ENCODE data around the gene HLA-DPB1.
A peak's percentile ranks its signal among the peaks of the same experiment; 100 is the strongest.
"Not testable (repeated sequence)": the region's sequence is repeated elsewhere in the genome, so short reads cannot be mapped to it uniquely, and the experiment has no call there.

The HLA-DPB1 gene

GRCh38 chr6:33075568-33076405 is at the start of gene HLA-DPB1:
Gene HLA-DPB1, plus strand, starts transcription at chr6:33075990. Its CDS starts 52 bp downstream, at chr6:33076042.
- DNase-seq (ENCODE audit: low spot score): peak; percentile 81

- DNase-seq (ENCODE audit: low spot score): no peak
These were observed 47.5 kb upstream of the HLA-DPB1 start for GRCh38 chr6:33028220-33028849.

GRCh38 chr6:33029328-33030184 is 46.2 kb upstream of the HLA-DPB1 start:
- peak; percentile 83 for DNase-seq (ENCODE audit: low spot score)

- no peak for DNase-seq (ENCODE audit: low spot score)
These were observed 45.5 kb upstream of the HLA-DPB1 start for GRCh38 chr6:33030245-33030644.

GRCh38 chr6:33034554-33034953 is 41.2 kb upstream of the HLA-DPB1 start:
- no peak for DNase-seq (ENCODE audit: low spot score)

- no peak for DNase-seq (ENCODE audit: low spot score)
These were observed 39.3 kb upstream of the HLA-DPB1 start for GRCh38 chr6:33036535-33036934.

- DNase-seq (ENCODE audit: low spot score): no peak
These were observed 35.6 kb upstream of the HLA-DPB1 start for GRCh38 chr6:33040157-33040556.

- no peak for DNase-seq (ENCODE audit: low spot score)
These were observed 26.3 kb upstream of the HLA-DPB1 start for GRCh38 chr6:33049323-33050013.

- peak; percentile 27 for DNase-seq (ENCODE audit: low spot score)
These were observed 25.6 kb upstream of the HLA-DPB1 start for GRCh38 chr6:33050014-33050810.

- DNase-seq (ENCODE audit: low spot score): no peak
These were observed 23.2 kb upstream of the HLA-DPB1 start for GRCh38 chr6:33052627-33053026.

GRCh38 chr6:33053230-33053629 is 22.6 kb upstream of the HLA-DPB1 start:
- no peak for DNase-seq (ENCODE audit: low spot score)

GRCh38 chr6:33057222-33058150 is 18.3 kb upstream of the HLA-DPB1 start:
- DNase-seq (ENCODE audit: low spot score): peak; percentile 43

GRCh38 chr6:33061987-33062386 is 13.8 kb upstream of the HLA-DPB1 start:
- peak; percentile 36 for DNase-seq (ENCODE audit: low spot score)

- not testable (repeated sequence) for DNase-seq (ENCODE audit: low spot score)
These were observed 12.4 kb upstream of the HLA-DPB1 start for GRCh38 chr6:33063435-33063834.

- DNase-seq (ENCODE audit: low spot score): no peak
These were observed 11.1 kb upstream of the HLA-DPB1 start for GRCh38 chr6:33064723-33065122.

- no peak for DNase-seq (ENCODE audit: low spot score)
These were observed 10.5 kb upstream of the HLA-DPB1 start for GRCh38 chr6:33065312-33065711.

GRCh38 chr6:33066917-33067521 is 8.8 kb upstream of the HLA-DPB1 start:
- DNase-seq (ENCODE audit: low spot score): no peak

GRCh38 chr6:33069021-33069738 is 6.6 kb upstream of the HLA-DPB1 start:
- no peak for DNase-seq (ENCODE audit: low spot score)

GRCh38 chr6:33070909-33071308 is 4.9 kb upstream of the HLA-DPB1 start:
- no peak for DNase-seq (ENCODE audit: low spot score)
